ENCODE data around the gene RYR2. TPM values are rescaled to one million over a fixed set of nuclear protein-coding genes. Genes with fewer than 3 reads are reported as not detected.

Gene RYR2
- total RNA-seq, 2 experiments from 2014 or later, result not detected

GRCh38 chr1:237509748-237510147 lies 467.8 kb downstream of the RYR2 start:
- ChIA-PET POLR2A (interaction anchor here (0.9 kb wide), 1 partner anchor 99 kb away, joined by 3 read pairs; no protein-coding TSS in a partner anchor), CTCF (ENCODE audit: unreplicated experiment) (no interaction called here)
- H3K79me2 ChIP-seq (ENCODE audit: insufficient read depth, low read depth, low read length), result no peaks in the 10 kb centered on the region
- no TSS peak for BruUV-seq (replicated peaks)
- no peaks in the 10 kb centered on the region for H3K36me3 ChIP-seq (ENCODE audit: insufficient read depth, low read length)
- H3K9me3 ChIP-seq (ENCODE audit: low read length), result no peaks in the 10 kb centered on the region
- no peak overlapping the region for H3K4me3 ChIP-seq (ENCODE audit: low read depth, low read length, poor library complexity, severe bottlenecking)
- H3K4me1 ChIP-seq (ENCODE audit: insufficient read depth, low read length, poor library complexity, severe bottlenecking), result no peaks in the 10 kb centered on the region
- DNase-seq (ENCODE audit: low spot score), result no peak
- no peaks in the 10 kb centered on the region for H4K20me1 ChIP-seq (ENCODE audit: insufficient read depth, low read length)
- H3K27ac ChIP-seq (ENCODE audit: low read depth, low read length, poor library complexity, severe bottlenecking), result no peak overlapping the region
- no peak for TF ChIP-seq CTCF (conservative IDR thresholded peaks at IDR 0.05; ENCODE audit: low read length)
- no peak for TF ChIP-seq EZH2phosphoT487 (IDR thresholded peaks at IDR 0.05; ENCODE audit: borderline replicate concordance, low read depth, low read length)
- intact Hi-C loops (cut with micrococcal nuclease; ENCODE audit: unreplicated experiment), result no loop called here
- H2AFZ ChIP-seq (ENCODE audit: low read length), result no peak overlapping the region
- H3K9me2 ChIP-seq (ENCODE audit: insufficient read depth, low read length), result no peaks in the 10 kb centered on the region
- no peak overlapping the region for H3K4me2 ChIP-seq (ENCODE audit: low read length)

DNA sequence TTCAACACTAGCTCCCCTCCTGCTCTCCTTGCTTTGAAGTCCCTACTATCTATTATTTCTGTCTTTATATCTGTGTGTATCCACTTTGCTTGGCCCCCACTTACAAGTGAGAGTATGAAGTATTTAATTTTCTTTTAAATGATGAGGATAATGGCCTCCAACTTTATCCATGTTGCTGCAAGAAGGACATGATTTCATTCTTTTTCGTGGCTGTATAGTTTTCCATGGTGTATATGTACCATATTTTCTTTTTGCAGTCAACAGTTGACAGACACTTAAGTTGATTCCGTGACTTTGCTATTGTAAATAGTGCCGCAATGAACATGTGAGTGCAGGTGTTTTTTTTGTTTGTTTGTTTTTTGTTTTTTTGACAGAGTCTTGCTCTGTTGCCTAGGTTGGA lies 483.1 kb downstream of the RYR2 start:
- no peak overlapping the region for H3K4me2 ChIP-seq (ENCODE audit: low read length)
- no peak for DNase-seq (ENCODE audit: low spot score)
- H3K79me2 ChIP-seq (ENCODE audit: insufficient read depth, low read depth, low read length), result no peaks in the 10 kb centered on the region
- no peaks in the 10 kb centered on the region for H3K9me2 ChIP-seq (ENCODE audit: insufficient read depth, low read length)
- no peak overlapping the region for H2AFZ ChIP-seq (ENCODE audit: low read length)
- no peak overlapping the region for H3K4me3 ChIP-seq (ENCODE audit: low read depth, low read length, poor library complexity, severe bottlenecking)
- BruUV-seq (replicated peaks), result no TSS peak
- ChIA-PET CTCF (ENCODE audit: unreplicated experiment) (no interaction called here), POLR2A (no interaction called here)
- TF ChIP-seq CTCF (conservative IDR thresholded peaks at IDR 0.05; ENCODE audit: low read length) (no peak), EZH2phosphoT487 (IDR thresholded peaks at IDR 0.05; ENCODE audit: borderline replicate concordance, low read depth, low read length) (no peak)
- H3K9me3 ChIP-seq (ENCODE audit: low read length), result no peaks in the 10 kb centered on the region
- H3K36me3 ChIP-seq (ENCODE audit: insufficient read depth, low read length), result no peaks in the 10 kb centered on the region
- H3K27ac ChIP-seq (ENCODE audit: low read depth, low read length, poor library complexity, severe bottlenecking), result no peak overlapping the region
- intact Hi-C loops (cut with micrococcal nuclease; ENCODE audit: unreplicated experiment), result no loop called here
- no peaks in the 10 kb centered on the region for H3K4me1 ChIP-seq (ENCODE audit: insufficient read depth, low read length, poor library complexity, severe bottlenecking)
- no peaks in the 10 kb centered on the region for H4K20me1 ChIP-seq (ENCODE audit: insufficient read depth, low read length)

- intact Hi-C loops (cut with micrococcal nuclease; ENCODE audit: unreplicated experiment), result no loop called here
- no peak for DNase-seq (ENCODE audit: low spot score)
- Histone ChIP-seq H4K20me1 (ENCODE audit: insufficient read depth, low read length) (no peaks in the 10 kb centered on the region), H3K9me3 (ENCODE audit: low read length) (no peaks in the 10 kb centered on the region), H3K9me2 (ENCODE audit: insufficient read depth, low read length) (no peaks in the 10 kb centered on the region), H3K4me2 (ENCODE audit: low read length) (no peak overlapping the region), H3K79me2 (ENCODE audit: insufficient read depth, low read depth, low read length) (no peaks in the 10 kb centered on the region), H3K36me3 (ENCODE audit: insufficient read depth, low read length) (no peaks in the 10 kb centered on the region), H3K4me3 (ENCODE audit: low read depth, low read length, poor library complexity, severe bottlenecking) (no peak overlapping the region), H2AFZ (ENCODE audit: low read length) (no peak overlapping the region), H3K27ac (ENCODE audit: low read depth, low read length, poor library complexity, severe bottlenecking) (no peak overlapping the region), H3K4me1 (ENCODE audit: insufficient read depth, low read length, poor library complexity, severe bottlenecking) (no peaks in the 10 kb centered on the region)
- BruUV-seq (replicated peaks), result no TSS peak
- ChIA-PET CTCF (ENCODE audit: unreplicated experiment) (no interaction called here), POLR2A (no interaction called here)
- TF ChIP-seq EZH2phosphoT487 (IDR thresholded peaks at IDR 0.05; ENCODE audit: borderline replicate concordance, low read depth, low read length) (no peak), CTCF (conservative IDR thresholded peaks at IDR 0.05; ENCODE audit: low read length) (no peak)
Measured at GRCh38 chr1:237527761-237528160, 485.8 kb downstream of the RYR2 start.
